ENCODE measurements around the gene IL9R.
"Not testable (repeated sequence)": the region's sequence is repeated elsewhere in the genome, so short reads cannot be mapped to it uniquely, and the experiment has no call there.

The IL9R gene

GRCh38 chrX:155995321-155995875 is 2.1 kb upstream of the IL9R start:
- no peaks in the 10 kb centered on the region for H3K9me3 ChIP-seq (ENCODE audit: severe bottlenecking)
- DNase-seq (ENCODE audit: low spot score) (no peak), ATAC-seq (ENCODE audit: low read depth) (no peak)
- H3K4me3 ChIP-seq (ENCODE audit: severe bottlenecking) = no peak overlapping the region
- H3K36me3 ChIP-seq (ENCODE audit: low read depth) = no peaks in the 10 kb centered on the region
- H3K27me3 ChIP-seq (ENCODE audit: insufficient read depth, poor library complexity, severe bottlenecking) = no peaks in the 10 kb centered on the region
- no peak overlapping the region for H3K27ac ChIP-seq (ENCODE audit: poor library complexity, severe bottlenecking)
- H3K4me1 ChIP-seq (ENCODE audit: insufficient read depth, poor library complexity, severe bottlenecking) = no peaks in the 10 kb centered on the region
- TF ChIP-seq CTCF (IDR thresholded peaks at IDR 0.05; ENCODE audit: poor library complexity, severe bottlenecking) = no peak

GRCh38 chrX:155998116-155998515 is 620 bp downstream of the IL9R start:
- no peaks in the 10 kb centered on the region for H3K27me3 ChIP-seq (ENCODE audit: insufficient read depth, poor library complexity, severe bottlenecking)
- no peak overlapping the region for H3K27ac ChIP-seq (ENCODE audit: poor library complexity, severe bottlenecking)
- H3K4me3 ChIP-seq (ENCODE audit: severe bottlenecking) = no peak overlapping the region
- H3K36me3 ChIP-seq (ENCODE audit: low read depth) = no peaks in the 10 kb centered on the region
- ATAC-seq (ENCODE audit: low read depth) (no peak), DNase-seq (ENCODE audit: low spot score) (no peak)
- H3K9me3 ChIP-seq (ENCODE audit: severe bottlenecking) = no peaks in the 10 kb centered on the region
- no peak for TF ChIP-seq CTCF (IDR thresholded peaks at IDR 0.05; ENCODE audit: poor library complexity, severe bottlenecking)
- no peaks in the 10 kb centered on the region for H3K4me1 ChIP-seq (ENCODE audit: insufficient read depth, poor library complexity, severe bottlenecking)

GRCh38 chrX:155998761-155999510 is 1.4 kb downstream of the IL9R start:
- TF ChIP-seq CTCF (IDR thresholded peaks at IDR 0.05; ENCODE audit: poor library complexity, severe bottlenecking) = no peak
- Histone ChIP-seq H3K4me1 (ENCODE audit: insufficient read depth, poor library complexity, severe bottlenecking) (no peaks in the 10 kb centered on the region), H3K9me3 (ENCODE audit: severe bottlenecking) (no peaks in the 10 kb centered on the region), H3K27me3 (ENCODE audit: insufficient read depth, poor library complexity, severe bottlenecking) (no peaks in the 10 kb centered on the region), H3K36me3 (ENCODE audit: low read depth) (no peaks in the 10 kb centered on the region), H3K4me3 (ENCODE audit: severe bottlenecking) (no peak overlapping the region), H3K27ac (ENCODE audit: poor library complexity, severe bottlenecking) (no peak overlapping the region)
- no peak for ATAC-seq (ENCODE audit: low read depth)
- no peak for DNase-seq (ENCODE audit: low spot score)

GRCh38 chrX:155999751-156000150 is 2.3 kb downstream of the IL9R start:
- ATAC-seq (ENCODE audit: low read depth); H3K27ac ChIP-seq (ENCODE audit: poor library complexity, severe bottlenecking); H3K36me3 ChIP-seq (ENCODE audit: low read depth); H3K4me1 ChIP-seq (ENCODE audit: insufficient read depth, poor library complexity, severe bottlenecking); H3K4me3 ChIP-seq (ENCODE audit: severe bottlenecking); H3K9me3 ChIP-seq (ENCODE audit: severe bottlenecking); DNase-seq (ENCODE audit: low spot score); H3K27me3 ChIP-seq (ENCODE audit: insufficient read depth, poor library complexity, severe bottlenecking): not testable (repeated sequence)

- H3K27me3 ChIP-seq (ENCODE audit: insufficient read depth, poor library complexity, severe bottlenecking) = no peaks in the 10 kb centered on the region
These were observed 2.9 kb downstream of the IL9R start for GRCh38 chrX:156000361-156000926.

More at GRCh38 chrX:156000361-156000926, 2.9 kb downstream of the IL9R start:
- Histone ChIP-seq H3K36me3 (ENCODE audit: low read depth) (no peaks in the 10 kb centered on the region), H3K27ac (ENCODE audit: poor library complexity, severe bottlenecking) (no peak overlapping the region), H3K9me3 (ENCODE audit: severe bottlenecking) (no peaks in the 10 kb centered on the region), H3K4me3 (ENCODE audit: severe bottlenecking) (no peak overlapping the region), H3K4me1 (ENCODE audit: insufficient read depth, poor library complexity, severe bottlenecking) (no peaks in the 10 kb centered on the region)
- no peak for TF ChIP-seq CTCF (IDR thresholded peaks at IDR 0.05; ENCODE audit: poor library complexity, severe bottlenecking)
- ATAC-seq (ENCODE audit: low read depth) (no peak), DNase-seq (ENCODE audit: low spot score) (no peak)
